Measurements from ENCODE around the gene FAM240A. TPM values are rescaled to one million over a fixed set of nuclear protein-coding genes. Genes with fewer than 3 reads are reported as not detected.

FAM240A gene
- total RNA-seq, 1 experiment from 2014 or later: not detected

DNA sequence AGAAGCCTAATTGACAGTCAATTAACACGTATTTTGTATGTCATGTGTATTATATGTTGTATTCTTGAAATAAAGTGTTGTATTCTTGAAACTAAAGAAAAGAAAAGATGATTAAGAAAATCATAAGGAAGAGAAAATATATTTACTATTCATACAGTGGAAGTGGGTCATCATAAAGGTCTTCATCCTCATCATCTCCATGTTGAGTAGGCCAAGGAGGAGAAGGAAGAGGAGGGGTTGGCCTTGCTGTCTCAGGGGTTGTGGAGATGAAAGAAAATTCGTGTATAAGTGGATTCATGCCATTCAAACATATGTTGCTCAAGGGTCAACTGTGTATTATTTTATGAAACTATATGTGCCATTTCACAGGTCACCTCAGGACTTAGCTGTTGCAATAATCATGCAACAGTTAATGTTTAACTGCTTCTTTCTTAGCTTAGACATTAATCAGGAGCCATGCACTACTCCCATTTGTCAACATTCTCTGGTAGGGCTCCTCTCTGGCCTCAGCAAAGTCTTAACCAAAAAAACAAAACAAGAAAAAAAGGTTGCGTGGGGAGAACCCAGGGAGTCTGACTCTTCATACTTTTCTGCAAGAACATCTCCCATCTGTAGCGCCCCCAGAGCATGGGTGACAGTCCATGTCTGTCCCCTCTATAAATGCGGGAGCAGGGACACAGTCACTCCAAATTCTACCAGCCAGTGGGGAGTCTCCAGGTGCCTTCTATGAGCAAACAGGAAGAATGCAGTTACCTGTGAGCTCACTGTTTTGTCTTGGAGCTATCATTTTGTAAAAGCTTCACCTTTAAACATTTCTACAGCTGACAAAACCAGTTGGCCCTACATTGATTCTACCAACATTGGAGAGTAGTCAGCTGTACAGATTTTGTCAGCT, 26.3 kb upstream of the FAM240A start:
- CTCF ChIA-PET: interaction anchor here (1.1 to 1.4 kb wide), 2 partner anchors 44 to 97 kb away, joined by 3 read pairs; no protein-coding TSS in a partner anchor

More for the DNA sequence above, 26.3 kb upstream of the FAM240A start:
- Histone ChIP-seq H3K4me3 (replicated peaks in 1 of 2; ENCODE audit: low read depth in 1 of 2, low read length in 2 of 2) (no peak overlapping the region), H3K27ac (ENCODE audit: low read depth, low read length) (no peak overlapping the region), H3K4me1 (ENCODE audit: control insufficient read depth in 1 of 2, insufficient read depth in 2 of 2, low read length in 2 of 2) (no peaks in the 10 kb centered on the region), H3K36me3 (ENCODE audit: control insufficient read depth in 1 of 2, insufficient read depth in 2 of 2, low read length in 2 of 2) (no peaks in the 10 kb centered on the region), H3K9me2 (ENCODE audit: insufficient read depth) (no peaks in the 10 kb centered on the region), H2AFZ (ENCODE audit: low read depth, low read length, poor library complexity, severe bottlenecking) (no peak overlapping the region), H3K79me2 (ENCODE audit: insufficient read depth, low read length) (no peaks in the 10 kb centered on the region), H3K9ac (ENCODE audit: low read length) (no peak overlapping the region), H3K27me3 (ENCODE audit: insufficient read depth, low read length) (no peaks in the 10 kb centered on the region), H3K4me2 (ENCODE audit: low read length) (no peak overlapping the region), H3K9me3 (ENCODE audit: control insufficient read depth in 1 of 2, insufficient read depth in 1 of 2, low read depth in 1 of 2, low read length in 2 of 2) (no peaks in the 10 kb centered on the region), H4K20me1 (ENCODE audit: insufficient read depth) (no peaks in the 10 kb centered on the region)
- POLR2A ChIA-PET: no interaction called here
- ATAC-seq: no peak
- no peak for DNase-seq (ENCODE audit: low read depth, low spot score)
- TF ChIP-seq EZH2 (IDR thresholded peaks at IDR 0.05) (no peak), REST (IDR thresholded peaks at IDR 0.05; ENCODE audit: low read depth) (no peak), ELF1 (IDR thresholded peaks at IDR 0.05; ENCODE audit: borderline replicate concordance, low read depth) (no peak), POLR2A (IDR thresholded peaks at IDR 0.05; ENCODE audit: borderline replicate concordance, extremely low read depth, insufficient read depth, insufficient read length) (no peak), EZH2phosphoT487 (IDR thresholded peaks at IDR 0.05; ENCODE audit: borderline replicate concordance) (no peak), SIN3A (IDR thresholded peaks at IDR 0.05; ENCODE audit: low read depth) (no peak), CBX3 (IDR thresholded peaks at IDR 0.05; ENCODE audit: low read depth) (no peak), TCF7L2 (IDR thresholded peaks at IDR 0.05; ENCODE audit: borderline replicate concordance, extremely low read depth, insufficient read depth, insufficient read length) (no peak), MAX (IDR thresholded peaks at IDR 0.05) (no peak), SP1 (IDR thresholded peaks at IDR 0.05; ENCODE audit: low read depth) (no peak), ZFX (IDR thresholded peaks at IDR 0.05) (no peak), YY1 (IDR thresholded peaks at IDR 0.05; ENCODE audit: extremely low read depth, insufficient replicate concordance, low read depth, low read length) (no peak)
- TF ChIP-seq, protein P1, sequence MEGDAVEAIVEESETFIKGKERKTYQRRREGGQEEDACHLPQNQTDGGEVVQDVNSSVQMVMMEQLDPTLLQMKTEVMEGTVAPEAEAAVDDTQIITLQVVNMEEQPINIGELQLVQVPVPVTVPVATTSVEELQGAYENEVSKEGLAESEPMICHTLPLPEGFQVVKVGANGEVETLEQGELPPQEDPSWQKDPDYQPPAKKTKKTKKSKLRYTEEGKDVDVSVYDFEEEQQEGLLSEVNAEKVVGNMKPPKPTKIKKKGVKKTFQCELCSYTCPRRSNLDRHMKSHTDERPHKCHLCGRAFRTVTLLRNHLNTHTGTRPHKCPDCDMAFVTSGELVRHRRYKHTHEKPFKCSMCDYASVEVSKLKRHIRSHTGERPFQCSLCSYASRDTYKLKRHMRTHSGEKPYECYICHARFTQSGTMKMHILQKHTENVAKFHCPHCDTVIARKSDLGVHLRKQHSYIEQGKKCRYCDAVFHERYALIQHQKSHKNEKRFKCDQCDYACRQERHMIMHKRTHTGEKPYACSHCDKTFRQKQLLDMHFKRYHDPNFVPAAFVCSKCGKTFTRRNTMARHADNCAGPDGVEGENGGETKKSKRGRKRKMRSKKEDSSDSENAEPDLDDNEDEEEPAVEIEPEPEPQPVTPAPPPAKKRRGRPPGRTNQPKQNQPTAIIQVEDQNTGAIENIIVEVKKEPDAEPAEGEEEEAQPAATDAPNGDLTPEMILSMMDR (IDR thresholded peaks at IDR 0.05 in 2 of 3, conservative IDR thresholded peaks at IDR 0.05 in 1 of 3; ENCODE audit: borderline replicate concordance in 1 of 3, insufficient read depth in 1 of 3, low read depth in 2 of 3, low read length in 2 of 3): no peak
- no TSS peak for BruUV-seq (replicated peaks)
- intact Hi-C loops (cut with micrococcal nuclease): no loop called here
- RAD21 ChIA-PET (ENCODE audit: low non-redundant PET in 1 of 2, low total read pairs in 2 of 2, uncharacterized antibody in 2 of 2, unreplicated experiment in 2 of 2): no interaction called here
